KBM-7 (cell line): ENCODE measurements around the gene ARHGAP1.

Experiments used
- DNase-seq: peaks from one replicate; pipeline ENCODE4 v3.0.0-alpha.2; 2015
- in situ Hi-C: fragments of 300-500 bp; cut with MboI; formaldehyde crosslinking; loops from 2 replicates; pipeline ENCODE4 v1.14.3; 2020; ENCODE audit warnings: low sequenced_read_pairs, low pct_unique_long_range_greater_than_20kb, mixed read lengths

Gene ARHGAP1

GRCh38 chr11:46662366-46662765 is 38.1 kb downstream of the ARHGAP1 start:
- no peak for DNase-seq
- in situ Hi-C loops: no loop called here

GRCh38 chr11:46661836-46662235 is 38.6 kb downstream of the ARHGAP1 start:
- in situ Hi-C loops: no loop called here
- DNase-seq: no peak

GRCh38 chr11:46659908-46660307 is 40.5 kb downstream of the ARHGAP1 start:
- DNase-seq: peak; percentile 73
- in situ Hi-C loops: no loop called here

- in situ Hi-C loops: no loop called here
- DNase-seq: no peak
Observed at GRCh38 chr11:46658259-46658658, 42.2 kb downstream of the ARHGAP1 start.

- in situ Hi-C loops: no loop called here
- no peak for DNase-seq
Observed at GRCh38 chr11:46657186-46657585, 43.2 kb downstream of the ARHGAP1 start.

GRCh38 chr11:46655631-46656030 is 44.8 kb downstream of the ARHGAP1 start:
- DNase-seq: no peak
- in situ Hi-C loops: no loop called here

GRCh38 chr11:46649180-46649738 is 51.2 kb downstream of the ARHGAP1 start:
- in situ Hi-C loops: no loop called here
- no peak for DNase-seq

- DNase-seq: no peak
- in situ Hi-C loops: no loop called here
Observed at GRCh38 chr11:46643986-46644385, 56.4 kb downstream of the ARHGAP1 start.

- DNase-seq: no peak
- in situ Hi-C loops: no loop called here
Observed at GRCh38 chr11:46643531-46643930, 56.9 kb downstream of the ARHGAP1 start.

GRCh38 chr11:46642627-46643335 is 57.6 kb downstream of the ARHGAP1 start:
- in situ Hi-C loops: no loop called here

GRCh38 chr11:46641639-46642038 is 58.8 kb downstream of the ARHGAP1 start:
- no peak for DNase-seq
- in situ Hi-C loops: no loop called here

More at GRCh38 chr11:46642627-46643335, 57.6 kb downstream of the ARHGAP1 start:
- DNase-seq: peak; percentile 9

- in situ Hi-C loops: no loop called here
- DNase-seq: no peak
Observed at GRCh38 chr11:46640036-46640788, 60.2 kb downstream of the ARHGAP1 start.

GRCh38 chr11:46639197-46639839 is 61.1 kb downstream of the ARHGAP1 start:
- in situ Hi-C loops: no loop called here
- peak; percentile 92 for DNase-seq

GRCh38 chr11:46637546-46637945 is 62.9 kb downstream of the ARHGAP1 start:
- in situ Hi-C loops: no loop called here
- DNase-seq: no peak

- in situ Hi-C loops: no loop called here
- DNase-seq: no peak
Observed at GRCh38 chr11:46635557-46636139, 64.8 kb downstream of the ARHGAP1 start.

GRCh38 chr11:46633291-46634217 is 66.9 kb downstream of the ARHGAP1 start:
- DNase-seq: no peak
- in situ Hi-C loops: no loop called here

GRCh38 chr11:46632502-46632901 is 67.9 kb downstream of the ARHGAP1 start:
- DNase-seq: no peak
- in situ Hi-C loops: no loop called here

GRCh38 chr11:46631676-46632075 is 68.7 kb downstream of the ARHGAP1 start:
- in situ Hi-C loops: no loop called here
- no peak for DNase-seq

GRCh38 chr11:46630237-46630636 is 70.2 kb downstream of the ARHGAP1 start:
- no peak for DNase-seq
- in situ Hi-C loops: no loop called here
